Measurements from ENCODE around the gene JHY. TPM values are rescaled to one million over a fixed set of nuclear protein-coding genes. Genes with fewer than 3 reads are reported as not detected.

Gene JHY
- total RNA-seq, 1 donor from 2014 or later, result 1.1 TPM

DNA sequence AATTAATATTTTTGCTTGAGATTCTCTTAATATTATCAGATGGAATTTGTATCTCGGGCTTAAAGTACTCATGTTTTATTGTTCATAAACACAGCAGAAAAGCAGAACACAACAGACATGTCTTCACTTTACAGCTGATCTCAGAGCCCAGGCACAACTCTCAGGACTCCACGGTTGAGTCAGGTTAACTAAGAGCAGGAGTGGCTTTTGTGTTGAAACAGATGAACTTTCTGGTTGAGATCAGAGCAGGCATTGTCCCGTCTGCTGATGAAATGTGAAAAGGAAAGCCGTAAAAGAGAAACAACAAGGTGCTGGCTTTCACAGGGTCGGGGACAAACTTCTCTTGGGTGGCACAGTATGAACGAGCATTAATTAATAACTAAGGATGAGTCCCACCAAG lies 49.0 kb downstream of the JHY start:
- Histone ChIP-seq H3K27me3 (ENCODE audit: control insufficient read depth, insufficient read depth, low read length) (no peaks in the 10 kb centered on the region), H3K36me3 (ENCODE audit: control insufficient read depth, insufficient read depth, low read length) (no peaks in the 10 kb centered on the region), H3K4me3 (ENCODE audit: low read depth, low read length) (no peak overlapping the region)
- TF ChIP-seq, protein P1, sequence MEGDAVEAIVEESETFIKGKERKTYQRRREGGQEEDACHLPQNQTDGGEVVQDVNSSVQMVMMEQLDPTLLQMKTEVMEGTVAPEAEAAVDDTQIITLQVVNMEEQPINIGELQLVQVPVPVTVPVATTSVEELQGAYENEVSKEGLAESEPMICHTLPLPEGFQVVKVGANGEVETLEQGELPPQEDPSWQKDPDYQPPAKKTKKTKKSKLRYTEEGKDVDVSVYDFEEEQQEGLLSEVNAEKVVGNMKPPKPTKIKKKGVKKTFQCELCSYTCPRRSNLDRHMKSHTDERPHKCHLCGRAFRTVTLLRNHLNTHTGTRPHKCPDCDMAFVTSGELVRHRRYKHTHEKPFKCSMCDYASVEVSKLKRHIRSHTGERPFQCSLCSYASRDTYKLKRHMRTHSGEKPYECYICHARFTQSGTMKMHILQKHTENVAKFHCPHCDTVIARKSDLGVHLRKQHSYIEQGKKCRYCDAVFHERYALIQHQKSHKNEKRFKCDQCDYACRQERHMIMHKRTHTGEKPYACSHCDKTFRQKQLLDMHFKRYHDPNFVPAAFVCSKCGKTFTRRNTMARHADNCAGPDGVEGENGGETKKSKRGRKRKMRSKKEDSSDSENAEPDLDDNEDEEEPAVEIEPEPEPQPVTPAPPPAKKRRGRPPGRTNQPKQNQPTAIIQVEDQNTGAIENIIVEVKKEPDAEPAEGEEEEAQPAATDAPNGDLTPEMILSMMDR (IDR thresholded peaks at IDR 0.05; ENCODE audit: insufficient read depth, low read length, severe bottlenecking), result no peak
- DNase-seq (ENCODE audit: low read depth), result no peak
- FAIRE-seq, result no peak

DNA sequence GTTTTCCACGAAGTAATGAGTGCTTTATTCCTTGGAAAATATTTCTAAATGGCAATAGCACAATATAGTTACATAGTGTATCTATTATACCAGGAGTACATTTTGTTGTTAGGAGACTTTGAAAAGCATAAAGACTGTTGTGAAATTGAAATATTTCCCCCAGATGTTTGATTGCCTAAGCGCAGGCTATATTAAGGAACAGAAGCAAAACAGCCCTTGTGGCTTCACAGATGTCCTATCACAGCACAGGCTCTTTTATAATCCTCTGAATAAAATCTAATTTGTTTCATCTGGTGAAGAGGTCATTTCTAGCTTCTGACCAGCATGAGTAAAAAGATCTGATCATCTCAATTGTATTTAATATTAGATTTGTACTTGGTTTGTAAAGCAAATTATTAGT lies 50.9 kb downstream of the JHY start:
- Histone ChIP-seq H3K27me3 (ENCODE audit: control insufficient read depth, insufficient read depth, low read length) (no peaks in the 10 kb centered on the region), H3K36me3 (ENCODE audit: control insufficient read depth, insufficient read depth, low read length) (no peaks in the 10 kb centered on the region), H3K4me3 (ENCODE audit: low read depth, low read length) (no peak overlapping the region)
- FAIRE-seq (no peak), DNase-seq (ENCODE audit: low read depth) (no peak)
- TF ChIP-seq, protein P1 (IDR thresholded peaks at IDR 0.05; ENCODE audit: insufficient read depth, low read length, severe bottlenecking), result no peak

DNA sequence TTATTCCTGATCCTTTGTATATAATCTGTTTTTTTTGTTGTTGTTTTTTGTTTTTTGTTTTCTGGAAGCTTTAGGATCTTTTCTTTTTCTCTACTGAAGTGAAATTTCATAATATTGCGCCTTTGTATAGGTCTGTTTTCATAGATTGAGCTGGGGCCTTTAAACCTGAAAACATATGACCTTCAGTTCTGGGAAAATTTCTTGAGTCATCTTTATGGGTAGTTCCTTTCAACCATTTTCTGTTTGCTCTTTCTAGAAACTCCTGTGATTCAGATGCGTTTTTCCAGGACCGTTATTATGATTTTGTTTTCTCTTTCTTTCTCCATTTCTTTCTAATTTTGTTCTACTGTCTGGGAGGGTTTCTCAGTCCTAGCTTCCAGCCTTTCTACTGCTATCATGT lies 55.4 kb downstream of the JHY start:
- TF ChIP-seq, protein P1 (IDR thresholded peaks at IDR 0.05; ENCODE audit: insufficient read depth, low read length, severe bottlenecking), result no peak
- FAIRE-seq, result no peak
- no peaks in the 10 kb centered on the region for H3K36me3 ChIP-seq (ENCODE audit: control insufficient read depth, insufficient read depth, low read length)
- H3K4me3 ChIP-seq (ENCODE audit: low read depth, low read length), result no peak overlapping the region
- H3K27me3 ChIP-seq (ENCODE audit: control insufficient read depth, insufficient read depth, low read length), result no peaks in the 10 kb centered on the region
- DNase-seq (ENCODE audit: low read depth), result no peak

DNA sequence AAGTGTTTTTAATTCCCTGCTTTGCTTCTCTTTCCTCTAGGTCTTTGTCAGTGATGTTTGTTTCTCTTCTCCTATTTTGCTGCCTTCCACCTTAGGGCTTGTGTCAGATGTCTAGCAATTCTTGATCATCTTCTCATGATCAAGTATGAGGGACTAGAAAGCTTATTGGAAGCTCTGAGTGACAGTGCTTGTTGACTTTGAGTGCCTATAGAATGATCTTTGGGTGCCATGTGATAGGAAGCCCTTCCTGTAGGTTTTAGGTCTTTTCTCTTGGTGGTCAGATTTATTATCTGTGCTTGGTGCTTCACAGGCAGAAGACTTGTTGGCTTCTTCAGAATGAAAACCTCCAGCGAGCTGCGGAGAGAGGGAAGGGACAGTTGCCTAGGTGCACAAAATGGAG lies 56.0 kb downstream of the JHY start:
- no peak for FAIRE-seq
- TF ChIP-seq, protein P1 (IDR thresholded peaks at IDR 0.05; ENCODE audit: insufficient read depth, low read length, severe bottlenecking), result no peak

DNA sequence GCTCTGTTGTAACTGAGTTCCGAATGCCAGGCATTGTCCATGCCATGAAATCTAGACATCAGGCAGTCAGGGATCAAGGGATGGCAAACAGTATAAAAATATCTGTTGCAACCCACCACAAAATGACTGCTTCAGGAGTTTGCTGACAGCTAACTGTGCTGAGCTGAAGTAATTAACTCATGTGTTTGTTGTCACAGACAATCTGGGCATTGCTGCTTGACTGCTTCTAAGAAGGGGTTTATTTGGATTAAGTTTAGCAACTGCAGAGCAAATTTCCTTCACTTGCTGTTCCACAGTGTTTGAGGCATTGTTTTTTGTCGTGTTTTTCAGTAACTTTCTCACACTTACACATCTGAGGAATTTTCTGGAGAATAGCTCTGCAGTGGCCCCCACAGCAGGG lies 68.7 kb downstream of the JHY start:
- TF ChIP-seq, protein P1 (IDR thresholded peaks at IDR 0.05; ENCODE audit: insufficient read depth, low read length, severe bottlenecking), result no peak
- DNase-seq (ENCODE audit: low read depth) (no peak), FAIRE-seq (peak; percentile 73)
- no peaks in the 10 kb centered on the region for H3K36me3 ChIP-seq (ENCODE audit: control insufficient read depth, insufficient read depth, low read length)
- H3K27me3 ChIP-seq (ENCODE audit: control insufficient read depth, insufficient read depth, low read length), result peaks cover 6% of the 10 kb centered on the region
- no peak overlapping the region for H3K4me3 ChIP-seq (ENCODE audit: low read depth, low read length)

More for the DNA sequence above, 56.0 kb downstream of the JHY start:
- no peak for DNase-seq (ENCODE audit: low read depth)
- H3K36me3 ChIP-seq (ENCODE audit: control insufficient read depth, insufficient read depth, low read length), result no peaks in the 10 kb centered on the region
- H3K27me3 ChIP-seq (ENCODE audit: control insufficient read depth, insufficient read depth, low read length), result no peaks in the 10 kb centered on the region
- H3K4me3 ChIP-seq (ENCODE audit: low read depth, low read length), result no peak overlapping the region

DNA sequence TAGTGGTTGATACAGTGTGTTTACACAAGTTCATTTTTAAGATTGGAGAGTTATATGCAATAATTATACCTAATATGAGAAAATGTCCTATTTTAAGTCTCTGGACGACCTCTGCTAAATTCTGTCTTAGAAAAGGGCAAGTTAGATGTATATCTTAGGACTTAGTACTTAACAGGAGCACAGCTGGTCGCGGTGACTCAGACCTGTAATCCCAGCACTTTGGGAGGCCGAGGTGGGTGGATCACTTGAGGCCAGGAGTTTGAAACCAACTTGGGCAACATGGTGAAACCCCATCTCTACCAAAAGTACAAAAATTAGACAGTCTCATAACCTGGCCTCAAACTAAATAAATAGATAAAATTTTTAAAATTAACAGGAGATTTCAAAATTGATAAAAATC lies 71.9 kb downstream of the JHY start:
- DNase-seq (ENCODE audit: low read depth), result no peak
- no peak for FAIRE-seq
- Histone ChIP-seq H3K36me3 (ENCODE audit: control insufficient read depth, insufficient read depth, low read length) (no peaks in the 10 kb centered on the region), H3K27me3 (ENCODE audit: control insufficient read depth, insufficient read depth, low read length) (peaks cover 6% of the 10 kb centered on the region), H3K4me3 (ENCODE audit: low read depth, low read length) (no peak overlapping the region)
- TF ChIP-seq, protein P1 (IDR thresholded peaks at IDR 0.05; ENCODE audit: insufficient read depth, low read length, severe bottlenecking), result no peak
